Embryonic facial prominence (tissue), 1 donor: ENCODE results near the gene PTCH1.

Source experiments
- DNase-seq: peaks from one replicate; pipeline ENCODE4 v3.0.0-alpha.2; 2016; ENCODE audit errors: extremely low spot score

Gene PTCH1

GRCh38 chr9:95516734-95517558 lies at the start of gene PTCH1:
PTCH1 (minus strand) TSS chr9:95516971.
- peak; percentile 59 for DNase-seq

DNA sequence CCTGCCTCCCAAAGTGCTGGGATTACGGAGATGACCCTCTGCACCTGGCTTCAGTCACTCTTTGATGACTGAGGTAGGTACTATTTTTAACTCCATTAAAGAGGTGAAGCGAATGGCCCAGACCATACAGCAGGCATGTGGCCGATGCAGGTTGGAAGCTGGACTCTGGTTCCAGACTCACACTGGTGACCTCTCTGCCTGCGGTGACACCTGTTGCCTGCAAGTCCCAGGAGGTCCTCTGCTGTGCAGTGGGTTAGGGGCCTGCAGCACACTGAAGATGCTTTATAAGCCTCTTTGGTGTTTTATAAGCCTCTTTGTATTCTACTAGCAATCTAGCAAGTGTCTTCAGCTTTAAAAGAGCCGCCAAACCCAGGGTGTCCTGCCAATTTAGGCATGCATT lies 49.2 kb upstream of the PTCH1 start:
- DNase-seq = no peak

DNA sequence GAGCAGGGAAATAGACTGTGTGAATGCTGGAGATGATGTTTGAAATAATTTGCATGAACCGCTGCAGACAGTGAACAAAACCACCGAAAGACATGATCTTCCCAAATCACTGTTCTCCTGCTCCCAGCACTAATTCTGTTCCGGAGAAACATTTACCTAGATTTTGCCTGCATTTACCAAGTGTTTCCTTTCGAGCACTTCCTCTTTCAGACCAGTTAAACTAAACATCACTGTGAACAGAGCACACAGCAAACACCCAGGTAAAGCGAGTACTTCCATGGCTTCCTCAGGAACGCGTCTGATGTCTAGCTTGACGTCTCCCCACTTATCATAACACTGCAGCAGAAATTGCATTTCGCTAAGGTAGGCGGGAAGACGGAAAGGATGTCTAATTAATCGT lies 45.1 kb upstream of the PTCH1 start:
- no peak for DNase-seq

- DNase-seq = no peak
These were observed 40.4 kb upstream of the PTCH1 start for GRCh38 chr9:95557142-95557541.

DNA sequence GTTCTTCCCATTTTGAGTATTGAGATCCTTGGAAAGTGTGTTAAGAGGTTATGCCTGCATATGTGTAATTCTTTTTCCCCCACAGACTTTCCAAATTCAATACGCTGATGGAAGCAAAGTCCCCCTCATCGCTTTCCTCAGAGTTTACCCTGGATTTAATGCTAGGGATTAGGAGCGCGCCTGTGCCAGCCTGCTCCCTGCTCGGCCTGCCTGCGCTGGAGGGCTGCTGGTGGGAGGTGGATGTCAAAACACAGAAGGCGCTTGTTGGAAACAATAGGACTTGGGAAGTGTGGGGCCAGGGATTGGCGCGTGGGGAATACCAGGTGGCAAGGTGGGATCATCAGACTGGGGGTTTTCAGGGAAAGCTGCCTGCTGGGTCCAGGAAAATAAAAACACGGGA lies 39.8 kb upstream of the PTCH1 start:
- no peak for DNase-seq

GRCh38 chr9:95552814-95553546 lies 36.2 kb upstream of the PTCH1 start:
- DNase-seq = peak; percentile 63

- DNase-seq = no peak
These were observed 35.5 kb upstream of the PTCH1 start for GRCh38 chr9:95552255-95552654.

- no peak for DNase-seq
These were observed 34.6 kb upstream of the PTCH1 start for GRCh38 chr9:95551406-95551805.

DNA sequence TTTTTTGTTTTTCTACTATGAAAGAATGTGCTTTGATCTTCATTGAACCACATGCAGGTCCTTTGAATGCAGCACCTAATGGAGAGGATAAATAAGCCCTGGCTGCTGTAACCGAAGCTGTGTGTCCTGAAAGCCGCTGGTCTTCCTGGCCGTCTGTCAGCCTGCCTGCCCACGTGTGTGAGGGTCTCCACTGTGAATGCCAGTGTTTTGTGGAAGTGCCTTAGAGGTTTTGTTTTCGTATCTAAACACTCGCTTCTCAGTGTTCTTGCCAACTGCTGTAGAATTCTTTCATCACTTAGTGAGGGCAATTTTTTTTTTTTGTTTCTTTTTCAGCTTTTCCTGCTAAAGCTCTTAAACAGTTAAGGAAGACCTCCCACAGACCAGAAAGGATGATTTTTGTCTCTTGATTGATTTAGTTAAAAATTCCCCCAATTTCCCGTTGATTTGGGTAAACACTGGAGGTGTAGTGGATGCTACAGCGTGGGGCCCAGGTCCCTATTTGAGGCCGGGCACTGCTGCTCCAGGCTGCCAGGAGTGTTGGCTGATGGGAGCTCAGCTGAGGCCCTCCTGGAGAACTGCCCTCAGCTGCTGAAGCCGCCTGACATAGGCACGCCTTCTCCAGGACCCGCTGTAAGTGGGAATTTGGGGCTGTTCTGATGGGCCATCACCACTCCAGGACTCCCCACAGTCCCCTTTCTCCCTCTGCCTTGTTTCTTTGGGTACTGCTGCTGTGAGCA lies 29.2 kb upstream of the PTCH1 start:
- no peak for DNase-seq

DNA sequence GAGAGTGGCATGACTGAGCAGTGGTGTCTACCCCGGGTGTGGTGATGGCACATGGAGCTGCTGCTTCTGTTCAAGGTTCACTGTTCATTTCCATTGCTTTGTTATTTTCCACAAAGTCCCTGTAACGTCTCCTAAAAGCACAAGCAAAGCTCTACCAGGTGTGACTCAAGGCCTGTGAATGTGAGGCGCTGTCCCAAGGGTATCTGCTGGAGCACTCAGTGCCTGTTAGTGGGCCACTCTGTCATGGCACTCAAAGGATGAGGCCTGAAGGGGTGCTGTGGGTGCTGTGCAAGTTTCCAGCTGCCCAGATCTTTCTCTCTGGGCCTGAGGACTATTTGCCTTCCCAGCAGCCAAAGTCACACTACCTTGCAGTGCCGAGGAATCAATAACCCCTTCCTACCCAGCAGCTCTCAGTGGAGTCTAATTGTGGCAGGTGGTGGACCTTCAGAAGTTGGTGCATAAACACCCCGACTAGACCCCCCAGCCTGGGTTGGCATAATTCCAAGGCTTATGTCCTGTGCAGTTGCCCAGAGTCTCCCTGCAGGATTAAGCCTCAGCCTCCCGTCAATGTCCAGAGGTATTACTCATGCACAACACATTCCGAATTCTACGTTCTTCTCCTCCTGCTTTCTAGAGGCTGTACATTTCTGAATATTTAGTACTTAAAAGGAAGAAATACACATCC lies 17.4 kb upstream of the PTCH1 start:
- no peak for DNase-seq

- DNase-seq = no peak
These were observed 13.1 kb upstream of the PTCH1 start for GRCh38 chr9:95529910-95530309.

DNA sequence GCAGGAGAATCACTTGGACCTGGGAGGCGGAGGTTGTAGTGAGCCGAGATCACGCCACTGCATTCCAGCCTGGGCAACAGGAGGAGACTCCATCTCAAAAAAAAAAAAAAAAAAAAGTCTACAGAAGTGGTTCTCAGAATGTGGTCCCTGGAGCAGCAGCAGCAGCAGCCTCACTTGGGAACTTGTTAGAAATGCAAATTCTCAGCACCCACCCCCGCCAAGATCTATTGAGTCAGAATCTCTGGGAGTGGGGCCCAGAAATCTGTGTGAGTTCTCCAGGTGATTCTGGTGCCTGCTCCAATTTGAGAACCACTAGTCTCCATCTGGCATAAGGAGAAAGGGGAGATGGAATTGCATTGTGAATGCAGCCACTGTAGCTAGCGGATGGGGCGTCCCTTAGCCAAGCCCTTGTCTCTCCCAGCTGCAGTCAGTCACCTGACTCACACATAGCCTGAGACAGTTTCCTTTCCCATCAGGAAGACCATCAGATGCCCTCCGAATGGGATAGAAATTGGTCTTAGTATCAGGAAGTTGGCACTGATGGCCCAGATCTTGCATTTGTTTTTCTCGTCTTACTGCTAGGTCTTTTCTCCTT lies 12.2 kb upstream of the PTCH1 start:
- DNase-seq = no peak

- no peak for DNase-seq
These were observed 6.2 kb upstream of the PTCH1 start for GRCh38 chr9:95522871-95523370.

GRCh38 chr9:95521699-95522098 lies 4.9 kb upstream of the PTCH1 start:
- DNase-seq = no peak

DNA sequence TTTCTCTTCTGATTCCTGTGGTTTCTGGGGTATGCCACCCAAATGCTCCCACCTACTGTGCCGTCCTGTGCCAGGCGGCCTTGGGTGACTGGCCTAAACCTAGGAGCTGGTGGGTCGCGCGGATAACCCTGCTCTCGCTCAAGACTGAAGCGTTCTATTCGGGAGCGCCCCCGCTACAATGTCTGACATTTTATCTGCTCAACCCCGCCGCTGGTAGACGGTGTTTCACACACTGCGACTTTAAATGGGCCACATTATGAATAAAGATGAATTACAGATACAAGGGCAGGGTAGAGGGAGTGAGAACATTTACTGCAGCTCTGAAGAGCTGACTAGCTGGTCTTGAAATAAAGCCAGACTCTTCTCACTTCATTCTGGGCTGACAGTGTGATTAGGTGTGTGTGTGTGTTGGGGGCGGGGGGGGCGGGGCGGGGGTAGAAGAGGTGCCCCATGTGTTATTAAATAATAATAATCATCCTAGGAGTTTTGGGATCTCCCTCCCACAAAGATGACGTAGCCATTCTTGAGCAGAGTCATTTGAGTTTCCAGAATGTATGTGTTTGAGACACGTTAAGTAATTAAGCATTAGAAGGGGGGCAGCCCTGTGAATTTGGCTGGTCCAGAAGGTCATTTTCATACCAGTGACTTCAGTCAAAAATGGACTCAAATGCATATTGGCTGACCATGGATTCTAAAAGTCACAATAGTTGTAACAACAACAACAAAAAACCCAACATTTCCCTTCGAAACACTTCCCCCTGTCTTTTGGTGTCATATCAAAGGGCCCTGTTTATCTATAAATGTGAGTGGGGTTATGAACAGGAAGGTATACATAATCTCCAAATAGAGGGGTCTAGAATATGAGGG lies 1.0 kb upstream of the PTCH1 start:
- DNase-seq = no peak

GRCh38 chr9:95516221-95516733 lies 494 bp downstream of the PTCH1 start:
- no peak for DNase-seq

- no peak for DNase-seq
These were observed 1.3 kb downstream of the PTCH1 start for GRCh38 chr9:95515272-95516113.

DNA sequence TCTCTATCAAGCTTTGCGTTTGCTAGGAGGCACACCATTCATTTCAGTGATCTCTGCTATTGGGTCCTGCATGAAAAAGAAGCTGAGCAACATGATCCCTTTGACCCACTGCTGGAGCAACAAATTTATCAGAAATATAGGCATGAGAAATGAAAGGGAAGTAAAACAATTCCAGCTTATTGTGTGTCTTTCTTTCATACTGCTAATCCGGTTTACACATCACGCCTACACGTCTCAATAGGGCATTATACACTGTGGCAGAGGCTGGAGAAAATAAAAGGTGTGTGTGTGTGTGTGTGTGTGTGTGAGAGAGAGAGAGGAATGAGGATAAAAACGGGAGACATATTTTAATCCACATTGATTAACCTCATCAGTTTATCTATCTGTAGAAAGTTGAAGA lies 2.4 kb downstream of the PTCH1 start:
- DNase-seq = no peak

- no peak for DNase-seq
These were observed 3.1 kb downstream of the PTCH1 start for GRCh38 chr9:95513711-95514110.
